Neural progenitor cell (in vitro differentiated cells): Measurements from ENCODE around the gene RPL6. TPM values are rescaled to one million over a fixed set of nuclear protein-coding genes. Genes with fewer than 3 reads are reported as not detected.

ENCODE experiments used
- DNase-seq: peaks from one replicate; pipeline ENCODE4 v3.0.0-alpha.2; 2016; ENCODE audit warnings: low spot score
- H2AFZ ChIP-seq: fragments of 200-600 bp; sonication (generic); replicated peaks from 2 replicates; pipeline ENCODE4 v1.6.1; 2016; ENCODE audit warnings: antibody characterized with exemption
- H3F3A ChIP-seq: fragments of 200-600 bp; sonication (generic); 2 replicates; pipeline ENCODE4 v1.6.1; 2016; ENCODE audit warnings: antibody characterized with exemption, low read depth
- H3K27ac ChIP-seq: fragments of 200-600 bp; sonication (generic); 2 replicates; pipeline ENCODE4 v1.5.1; 2016; ENCODE audit warnings: mild to moderate bottlenecking
- H3K27me3 ChIP-seq: fragments of 200-600 bp; sonication (generic); 2 replicates; pipeline ENCODE4 v1.6.1; 2016; ENCODE audit warnings: mild to moderate bottlenecking, moderate library complexity
- H3K36me3 ChIP-seq: fragments of 200-600 bp; sonication (generic); 2 replicates; pipeline ENCODE4 v1.5.1; 2016
- H3K4me1 ChIP-seq: fragments of 200-600 bp; sonication (generic); 2 replicates; pipeline ENCODE4 v1.6.1; 2016; ENCODE audit warnings: mixed run types
- H3K4me2 ChIP-seq: fragments of 200-600 bp; sonication (generic); 2 replicates; pipeline ENCODE4 v1.6.1; 2016
- H3K4me3 ChIP-seq: fragments of 200-600 bp; sonication (generic); 2 replicates; pipeline ENCODE4 v1.5.1; 2016
- H3K79me2 ChIP-seq: fragments of 200-600 bp; sonication (generic); 2 replicates; pipeline ENCODE4 v1.6.1; 2016; ENCODE audit warnings: low read depth
- H3K9ac ChIP-seq: fragments of 200-600 bp; sonication (generic); 2 replicates; pipeline ENCODE4 v1.6.1; 2016
- H3K9me3 ChIP-seq: fragments of 200-600 bp; sonication (generic); 2 replicates; pipeline ENCODE4 v1.5.1; 2016; ENCODE audit warnings: low read depth
- H4K20me1 ChIP-seq: fragments of 200-600 bp; sonication (generic); 2 replicates; pipeline ENCODE4 v1.6.1; 2016; ENCODE audit warnings: low read depth
- H3K27ac Mint-ChIP-seq: 3 replicates; pipeline ENCODE4 v1.8.0; 2021; ENCODE audit warnings: mixed read lengths
- H3K27me3 Mint-ChIP-seq: 2 replicates; pipeline ENCODE4 v1.8.0; 2022; ENCODE audit warnings: low read depth, mild to moderate bottlenecking, inconsistent platforms, moderate library complexity, mixed read lengths; ENCODE audit not compliant: insufficient read depth
- H3K36me3 Mint-ChIP-seq: 3 replicates; pipeline ENCODE4 v1.8.0; 2021; ENCODE audit warnings: mixed read lengths
- H3K4me1 Mint-ChIP-seq: 3 replicates; pipeline ENCODE4 v1.8.0; 2021; ENCODE audit warnings: mixed read lengths
- H3K4me3 Mint-ChIP-seq: 3 replicates; pipeline ENCODE4 v1.8.0; 2021; ENCODE audit warnings: mild to moderate bottlenecking, moderate library complexity, mixed read lengths
- H3K9me3 Mint-ChIP-seq: 3 replicates; pipeline ENCODE4 v1.8.0; 2020; ENCODE audit warnings: mixed read lengths
- CTCF ChIP-seq: fragments of 200-600 bp; sonication (generic); IDR thresholded peaks from 2 replicates; pipeline ENCODE4 v1.5.1; 2017; ENCODE audit warnings: antibody characterized with exemption, mild to moderate bottlenecking
- EZH2 ChIP-seq: fragments of 200-600 bp; sonication (generic); IDR thresholded peaks from 2 replicates; pipeline ENCODE4 v1.6.1; 2017; ENCODE audit warnings: antibody characterized with exemption, mild to moderate bottlenecking, moderate library complexity
- EZH2phosphoT487 ChIP-seq: fragments of 200-600 bp; sonication (generic); IDR thresholded peaks from 2 replicates; pipeline ENCODE4 v1.6.1; 2017; ENCODE audit warnings: antibody characterized with exemption
- total RNA-seq: library from RNA; depleted of rRNA; stranded (reverse); fragments of >200 nt; gene quantifications from 2 replicates; pipeline ENCODE4 v1.2.3, GENCODE V29; 2015; ENCODE audit warnings: low replicate concordance

The RPL6 gene
- total RNA-seq, 1 donor from 2014 or later: 3,685 TPM

GRCh38 chr12:112367965-112368364 lies 41.4 kb downstream of the RPL6 start:
- H3K4me3 Mint-ChIP-seq: no peak overlapping the region
- no peaks in the 10 kb centered on the region for H3K9me3 Mint-ChIP-seq
- no peak overlapping the region for H3K27ac ChIP-seq
- no peak overlapping the region for H3K9ac ChIP-seq
- peaks cover 10% of the 10 kb centered on the region for H3F3A ChIP-seq
- DNase-seq: no peak
- H3K4me2 ChIP-seq: no peak overlapping the region
- no peaks in the 10 kb centered on the region for H3K4me1 ChIP-seq
- no peaks in the 10 kb centered on the region for H3K27me3 Mint-ChIP-seq
- H3K79me2 ChIP-seq: peaks cover 94% of the 10 kb centered on the region
- no peaks in the 10 kb centered on the region for H3K36me3 Mint-ChIP-seq
- H3K27ac Mint-ChIP-seq: no peak overlapping the region
- TF ChIP-seq EZH2: no peak
- no peak for TF ChIP-seq EZH2phosphoT487
- no peak for TF ChIP-seq CTCF
- no peak overlapping the region for H2AFZ ChIP-seq
- no peak overlapping the region for H3K4me3 ChIP-seq
- no peaks in the 10 kb centered on the region for H4K20me1 ChIP-seq
- peaks cover 5% of the 10 kb centered on the region for H3K4me1 Mint-ChIP-seq
- no peaks in the 10 kb centered on the region for H3K9me3 ChIP-seq
- H3K36me3 ChIP-seq: no peaks in the 10 kb centered on the region
- no peaks in the 10 kb centered on the region for H3K27me3 ChIP-seq

- no peak overlapping the region for H3K4me3 Mint-ChIP-seq
- H3K36me3 Mint-ChIP-seq: peaks cover 4% of the 10 kb centered on the region
- H3K9ac ChIP-seq: no peak overlapping the region
- H4K20me1 ChIP-seq: peaks cover 14% of the 10 kb centered on the region
- no peak for TF ChIP-seq EZH2phosphoT487
- no peak for TF ChIP-seq EZH2
- no peak for TF ChIP-seq CTCF
- H2AFZ ChIP-seq: no peak overlapping the region
- no peak overlapping the region for H3K4me2 ChIP-seq
- no peak overlapping the region for H3K27ac ChIP-seq
- peaks cover 2% of the 10 kb centered on the region for H3K27me3 Mint-ChIP-seq
- H3K36me3 ChIP-seq: no peaks in the 10 kb centered on the region
- peaks cover 65% of the 10 kb centered on the region for H3K79me2 ChIP-seq
- H3F3A ChIP-seq: no peaks in the 10 kb centered on the region
- no peak overlapping the region for H3K4me3 ChIP-seq
- no peaks in the 10 kb centered on the region for H3K9me3 Mint-ChIP-seq
- DNase-seq: no peak
- no peaks in the 10 kb centered on the region for H3K9me3 ChIP-seq
- H3K4me1 Mint-ChIP-seq: peaks cover 7% of the 10 kb centered on the region
- no peaks in the 10 kb centered on the region for H3K4me1 ChIP-seq
- no peak overlapping the region for H3K27ac Mint-ChIP-seq
- H3K27me3 ChIP-seq: no peaks in the 10 kb centered on the region
Measured at GRCh38 chr12:112362310-112362709, 47.1 kb downstream of the RPL6 start.

GRCh38 chr12:112361271-112361670 lies 48.1 kb downstream of the RPL6 start:
- no peaks in the 10 kb centered on the region for H3K36me3 ChIP-seq
- no peaks in the 10 kb centered on the region for H3F3A ChIP-seq
- H3K4me2 ChIP-seq: no peak overlapping the region
- no peaks in the 10 kb centered on the region for H3K9me3 ChIP-seq
- no peaks in the 10 kb centered on the region for H3K9me3 Mint-ChIP-seq
- H2AFZ ChIP-seq: no peak overlapping the region
- H3K9ac ChIP-seq: no peak overlapping the region
- H3K4me1 ChIP-seq: no peaks in the 10 kb centered on the region
- H3K27ac ChIP-seq: no peak overlapping the region
- peaks cover 4% of the 10 kb centered on the region for H3K36me3 Mint-ChIP-seq
- no peak overlapping the region for H3K27ac Mint-ChIP-seq
- H3K27me3 Mint-ChIP-seq: peaks cover 3% of the 10 kb centered on the region
- peaks cover 24% of the 10 kb centered on the region for H4K20me1 ChIP-seq
- no peak overlapping the region for H3K4me3 ChIP-seq
- H3K4me1 Mint-ChIP-seq: peaks cover 7% of the 10 kb centered on the region
- no peaks in the 10 kb centered on the region for H3K27me3 ChIP-seq
- DNase-seq: no peak
- H3K4me3 Mint-ChIP-seq: no peak overlapping the region
- TF ChIP-seq CTCF (no peak), EZH2 (no peak), EZH2phosphoT487 (no peak)
- H3K79me2 ChIP-seq: peaks cover 54% of the 10 kb centered on the region
